Pancreas (tissue), 10 donors: ENCODE measurements around the gene FERMT3. TPM values are rescaled to one million over a fixed set of nuclear protein-coding genes. Genes with fewer than 3 reads are reported as not detected.

Experiments
- ATAC-seq, 4 donors: fragments of 200-7000 bp; cut with Tn5 transposase; one replicate each; pipeline versions ENCODE4 v1.8.0 to v1.9.1; 2020; ENCODE audit warnings: mild to moderate bottlenecking in 4 of 4, moderate library complexity in 4 of 4
- DNase-seq, 6 donors: peaks; one replicate each; pipeline ENCODE4 v3.0.0-alpha.2; 2020
- FAIRE-seq: peaks from 2 replicates; lab custom pipeline; 2012; peaks lifted over from hg19 to GRCh38; lab: Jason Lieb, UNC
- H3K27ac ChIP-seq, 4 donors: fragments of 200-600 bp; sonication (generic); 1 replicate in 3 of 4; 2 replicates in 1 of 4; pipeline versions ENCODE4 v1.5.0 to v1.8.0; 2020
- H3K27me3 ChIP-seq, 4 donors: fragments of 200-600 bp; one replicate each; pipeline ENCODE4 v1.8.0; 2021
- H3K36me3 ChIP-seq, 3 donors: fragments of 200-600 bp; sonication (generic) in 1 of 3; one replicate each; pipeline versions ENCODE4 v1.5.0 to v1.8.0; 2020 to 2021
- H3K4me1 ChIP-seq, 3 donors: fragments of 200-600 bp; one replicate each; pipeline ENCODE4 v1.8.0; 2021
- H3K4me3 ChIP-seq, 4 donors: fragments of 200-600 bp; sonication (generic) in 2 of 4; one replicate each; pipeline versions ENCODE4 v1.5.0 to v1.8.0; 2020 to 2021
- H3K9me3 ChIP-seq, 4 donors: fragments of 200-600 bp; one replicate each; pipeline ENCODE4 v1.8.0; 2021
- CTCF ChIP-seq, 4 donors: fragments of 200-600 bp; sonication (generic) in 3 of 4; IDR thresholded peaks; one replicate each; pipeline versions ENCODE4 v1.5.0 to v1.8.0; 2021; ENCODE audit warnings: antibody characterized with exemption in 4 of 4
- WGBS, 2 donors: extraction: QIAGEN DNeasy Blood & Tissue Kit; methylation state at CpG; one replicate each; pipeline ENCODE4 v1.1.7; 2013; 5-methylcytosine and 5-hydroxymethylcytosine counted together
- intact Hi-C, 3 donors: fragments of 100-400 bp; cut with DNase I; formaldehyde crosslinking; loops; one replicate each; pipeline versions ENCODE4 v1.11.1 to v1.14.2; 2022
- polyA plus RNA-seq, 2 donors: library from polyadenylated mRNA; stranded (reverse); fragments of 200-250 nt; gene quantifications; one replicate each; pipeline ENCODE4 v1.2.3, GENCODE V29; 2013
- total RNA-seq, 6 donors: library from RNA; stranded (reverse); fragmentation: NEBNext Ultra II Directional in 4 of 6; extraction: Animal tissue kit (Norgen Biotek cat#: 25700) in 4 of 6; gene quantifications; one replicate each; pipeline versions ENCODE4 v1.2.1 to v1.2.4, GENCODE V29; 2021 to 2023
- donor health status: healthy with polysubstance abuse.
- donor health status: DM: no; HTN: no; CAD: no; lungs with moderate emphysema.
- donor health status: DM: no; HTN: no; CAD: no.
- donor health status: control.
- donor health status: control.
- donor health status: Bipolar disorder and iron deficiency.
- donor health status: DM: yes; HTN: yes; CAD: no.
- donor health status: DM: no; HTN: no; CAD: no.
- donor health status: DM: no; HTN: no; CAD: no.
- donor health status: DM: yes; HTN: yes; CAD: no.

The FERMT3 gene
- total and polyA plus RNA-seq, 8 donors, result 1.9 to 16.3 (median 9.1) TPM

GRCh38 chr11:64225608-64226506, 19.3 kb downstream of the FERMT3 start, which contains the start of the genes NUDT22 and TRPT1:
Gene NUDT22 (plus strand): TSS chr11:64226274. CDS start chr11:64226653, 379 bp downstream.
Gene TRPT1 (minus strand): TSS chr11:64226186. CDS start chr11:64225860, 326 bp downstream.
- Histone ChIP-seq H3K36me3 (no peaks in the 10 kb centered on the region), H3K4me1 (peaks cover 8 to 31% (median 17%) of the 10 kb centered on the region in 3 donors), H3K9me3 (no peaks in the 10 kb centered on the region), H3K27ac (peak within 1 kb of the TSS; percentile 64 to 91 (median 88)), H3K27me3 (no peaks in the 10 kb centered on the region), H3K4me3 (peak within 1 kb of the TSS; percentile 49 to 90 (median 69))
- 0 to 1% methylated on average over 43 to 54 of the region's 54 CpGs for WGBS, 2 donors
- intact Hi-C loops, result no loop called here
- TF ChIP-seq CTCF (IDR thresholded peaks at IDR 0.05), result peak in 1 of 4 donors; percentile 12
- FAIRE-seq (no peak), ATAC-seq (peak; percentile 76 to 90 (median 84)), DNase-seq (peak; percentile 88 to 97 (median 92))

GRCh38 chr11:64226507-64227051, 20.1 kb downstream of the FERMT3 start:
- Histone ChIP-seq H3K36me3 (no peaks in the 10 kb centered on the region), H3K27ac (peak overlapping the region; percentile 64 to 91 (median 88)), H3K4me3 (peak overlapping the region; percentile 49 to 90 (median 69)), H3K4me1 (peaks cover 8 to 38% (median 20%) of the 10 kb centered on the region in 3 donors), H3K9me3 (no peaks in the 10 kb centered on the region), H3K27me3 (no peaks in the 10 kb centered on the region)
- DNase-seq (peak; percentile 73 to 88 (median 74)), ATAC-seq (peak; percentile 38 to 61 (median 56)), FAIRE-seq (no peak)
- intact Hi-C loops, result no loop called here
- WGBS, 2 donors, result 3% methylated on average over 26 of the region's 26 CpGs
- no peak for TF ChIP-seq CTCF (IDR thresholded peaks at IDR 0.05)

GRCh38 chr11:64227405-64227956, 21.0 kb downstream of the FERMT3 start:
- Histone ChIP-seq H3K27ac (peak overlapping the region; percentile 64 to 91 (median 88)), H3K4me3 (peak overlapping the region in 3 of 4 donors; percentile 49 to 90 (median 74)), H3K4me1 (peaks cover 8 to 39% (median 21%) of the 10 kb centered on the region in 3 donors), H3K36me3 (no peaks in the 10 kb centered on the region), H3K27me3 (no peaks in the 10 kb centered on the region), H3K9me3 (no peaks in the 10 kb centered on the region)
- intact Hi-C loops, result no loop called here
- 29 to 49% methylated on average over 3 of the region's 3 CpGs for WGBS, 2 donors
- TF ChIP-seq CTCF (IDR thresholded peaks at IDR 0.05), result no peak
- FAIRE-seq, result no peak
- DNase-seq, result peak in 3 of 6 donors; percentile 61 to 75 (median 70)
- no peak for ATAC-seq

- Histone ChIP-seq H3K27ac (peak overlapping the region; percentile 86 to 95 (median 90)), H3K4me1 (peaks cover 8 to 44% (median 21%) of the 10 kb centered on the region in 3 donors), H3K27me3 (no peaks in the 10 kb centered on the region), H3K36me3 (no peaks in the 10 kb centered on the region), H3K4me3 (peak overlapping the region in 1 of 4 donors; percentile 69), H3K9me3 (no peaks in the 10 kb centered on the region)
- 70 to 76% methylated on average over 12 of the region's 12 CpGs for WGBS, 2 donors
- intact Hi-C loops, result no loop called here
- ATAC-seq (no peak), DNase-seq (peak in 3 of 6 donors; percentile 39 to 46 (median 41)), FAIRE-seq (no peak)
- no peak for TF ChIP-seq CTCF (IDR thresholded peaks at IDR 0.05)
Measured at GRCh38 chr11:64229090-64229743, 22.7 kb downstream of the FERMT3 start.
